ENCODE measurements around the gene TNFRSF14.

Gene TNFRSF14

DNA sequence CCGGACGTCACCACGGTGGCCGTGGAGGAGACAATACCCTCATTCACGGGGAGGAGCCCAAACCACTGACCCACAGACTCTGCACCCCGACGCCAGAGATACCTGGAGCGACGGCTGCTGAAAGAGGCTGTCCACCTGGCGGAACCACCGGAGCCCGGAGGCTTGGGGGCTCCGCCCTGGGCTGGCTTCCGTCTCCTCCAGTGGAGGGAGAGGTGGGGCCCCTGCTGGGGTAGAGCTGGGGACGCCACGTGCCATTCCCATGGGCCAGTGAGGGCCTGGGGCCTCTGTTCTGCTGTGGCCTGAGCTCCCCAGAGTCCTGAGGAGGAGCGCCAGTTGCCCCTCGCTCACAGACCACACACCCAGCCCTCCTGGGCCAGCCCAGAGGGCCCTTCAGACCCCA, 7.0 kb downstream of the TNFRSF14 start:
- Histone ChIP-seq H2AFZ (ENCODE audit: low read depth, low read length, severe bottlenecking) (no peak overlapping the region), H3K9me2 (replicated peaks; ENCODE audit: insufficient read depth, low read length) (no peaks in the 10 kb centered on the region), H3K36me3 (ENCODE audit: low read length) (no peaks in the 10 kb centered on the region), H3K79me2 (ENCODE audit: insufficient read depth, low read length) (no peaks in the 10 kb centered on the region), H3K4me2 (ENCODE audit: low read depth, low read length, poor library complexity, severe bottlenecking) (no peak overlapping the region), H3K27ac (ENCODE audit: low read depth, low read length) (no peak overlapping the region), H3K4me3 (ENCODE audit: insufficient read depth, low read length, poor library complexity, severe bottlenecking) (no peak overlapping the region), H4K20me1 (ENCODE audit: low read depth, low read length) (no peaks in the 10 kb centered on the region), H3K27me3 (ENCODE audit: low read length) (no peaks in the 10 kb centered on the region), H3K9me3 (ENCODE audit: insufficient read depth, low read length) (no peaks in the 10 kb centered on the region), H3F3A (ENCODE audit: insufficient read depth) (no peaks in the 10 kb centered on the region), H3K9ac (ENCODE audit: low read length) (no peak overlapping the region)
- TF ChIP-seq, protein P1, sequence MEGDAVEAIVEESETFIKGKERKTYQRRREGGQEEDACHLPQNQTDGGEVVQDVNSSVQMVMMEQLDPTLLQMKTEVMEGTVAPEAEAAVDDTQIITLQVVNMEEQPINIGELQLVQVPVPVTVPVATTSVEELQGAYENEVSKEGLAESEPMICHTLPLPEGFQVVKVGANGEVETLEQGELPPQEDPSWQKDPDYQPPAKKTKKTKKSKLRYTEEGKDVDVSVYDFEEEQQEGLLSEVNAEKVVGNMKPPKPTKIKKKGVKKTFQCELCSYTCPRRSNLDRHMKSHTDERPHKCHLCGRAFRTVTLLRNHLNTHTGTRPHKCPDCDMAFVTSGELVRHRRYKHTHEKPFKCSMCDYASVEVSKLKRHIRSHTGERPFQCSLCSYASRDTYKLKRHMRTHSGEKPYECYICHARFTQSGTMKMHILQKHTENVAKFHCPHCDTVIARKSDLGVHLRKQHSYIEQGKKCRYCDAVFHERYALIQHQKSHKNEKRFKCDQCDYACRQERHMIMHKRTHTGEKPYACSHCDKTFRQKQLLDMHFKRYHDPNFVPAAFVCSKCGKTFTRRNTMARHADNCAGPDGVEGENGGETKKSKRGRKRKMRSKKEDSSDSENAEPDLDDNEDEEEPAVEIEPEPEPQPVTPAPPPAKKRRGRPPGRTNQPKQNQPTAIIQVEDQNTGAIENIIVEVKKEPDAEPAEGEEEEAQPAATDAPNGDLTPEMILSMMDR (IDR thresholded peaks at IDR 0.05; ENCODE audit: insufficient read depth, low read length, poor library complexity, severe bottlenecking) = no peak
- TF ChIP-seq EZH2phosphoT487 (conservative IDR thresholded peaks at IDR 0.05; ENCODE audit: low read length) = no peak

DNA sequence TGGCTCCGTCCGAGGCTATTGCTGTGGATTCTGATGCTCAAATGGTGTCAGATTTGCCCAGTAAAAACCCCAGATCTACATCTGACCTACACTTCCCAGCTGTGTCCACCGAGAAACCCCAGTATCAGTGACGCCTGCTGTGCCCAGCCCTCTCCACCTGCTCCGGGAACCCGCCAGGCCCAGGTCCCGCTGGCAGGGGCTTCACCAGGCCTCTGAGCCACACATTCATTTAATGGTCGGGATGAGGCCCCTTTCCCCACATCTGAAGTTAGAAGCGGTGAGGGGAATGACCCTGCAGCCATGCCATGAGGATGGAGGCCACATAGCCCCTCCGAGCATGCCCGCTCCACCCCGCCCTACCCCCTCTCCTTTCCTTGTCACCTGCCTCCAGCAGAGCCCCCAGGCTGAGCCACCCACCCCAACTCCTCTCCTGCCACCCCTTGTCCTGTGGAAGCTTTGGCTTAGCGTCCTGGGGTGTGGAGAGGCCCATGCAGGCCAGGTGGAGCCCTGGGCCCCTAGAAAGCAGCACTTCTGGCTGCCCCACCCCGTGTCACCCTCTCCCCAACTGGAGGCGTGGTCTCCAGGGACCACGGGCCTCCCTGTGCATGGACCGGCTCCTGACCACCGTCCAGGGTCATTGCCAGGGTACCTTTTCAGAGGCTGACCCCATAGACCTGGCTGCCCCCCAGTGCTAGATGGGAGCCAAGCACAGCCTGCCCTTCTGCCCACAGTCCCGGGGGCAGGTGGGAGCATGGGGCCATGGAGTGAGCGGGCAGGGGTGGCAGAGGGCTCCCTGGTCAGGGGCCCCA, 8.0 kb downstream of the TNFRSF14 start:
- Histone ChIP-seq H3K4me2 (ENCODE audit: low read depth, low read length, poor library complexity, severe bottlenecking) (no peak overlapping the region), H4K20me1 (ENCODE audit: low read depth, low read length) (no peaks in the 10 kb centered on the region), H3F3A (ENCODE audit: insufficient read depth) (no peaks in the 10 kb centered on the region), H3K4me3 (ENCODE audit: insufficient read depth, low read length, poor library complexity, severe bottlenecking) (no peak overlapping the region), H3K27ac (ENCODE audit: low read depth, low read length) (no peak overlapping the region), H3K9ac (ENCODE audit: low read length) (no peak overlapping the region), H3K9me2 (replicated peaks; ENCODE audit: insufficient read depth, low read length) (no peaks in the 10 kb centered on the region), H3K36me3 (ENCODE audit: low read length) (no peaks in the 10 kb centered on the region), H3K27me3 (ENCODE audit: low read length) (no peaks in the 10 kb centered on the region), H3K79me2 (ENCODE audit: insufficient read depth, low read length) (no peaks in the 10 kb centered on the region), H3K9me3 (ENCODE audit: insufficient read depth, low read length) (no peaks in the 10 kb centered on the region), H2AFZ (ENCODE audit: low read depth, low read length, severe bottlenecking) (no peak overlapping the region)
- TF ChIP-seq, protein P1 (IDR thresholded peaks at IDR 0.05; ENCODE audit: insufficient read depth, low read length, poor library complexity, severe bottlenecking) = no peak
- TF ChIP-seq EZH2phosphoT487 (conservative IDR thresholded peaks at IDR 0.05; ENCODE audit: low read length) = no peak

DNA sequence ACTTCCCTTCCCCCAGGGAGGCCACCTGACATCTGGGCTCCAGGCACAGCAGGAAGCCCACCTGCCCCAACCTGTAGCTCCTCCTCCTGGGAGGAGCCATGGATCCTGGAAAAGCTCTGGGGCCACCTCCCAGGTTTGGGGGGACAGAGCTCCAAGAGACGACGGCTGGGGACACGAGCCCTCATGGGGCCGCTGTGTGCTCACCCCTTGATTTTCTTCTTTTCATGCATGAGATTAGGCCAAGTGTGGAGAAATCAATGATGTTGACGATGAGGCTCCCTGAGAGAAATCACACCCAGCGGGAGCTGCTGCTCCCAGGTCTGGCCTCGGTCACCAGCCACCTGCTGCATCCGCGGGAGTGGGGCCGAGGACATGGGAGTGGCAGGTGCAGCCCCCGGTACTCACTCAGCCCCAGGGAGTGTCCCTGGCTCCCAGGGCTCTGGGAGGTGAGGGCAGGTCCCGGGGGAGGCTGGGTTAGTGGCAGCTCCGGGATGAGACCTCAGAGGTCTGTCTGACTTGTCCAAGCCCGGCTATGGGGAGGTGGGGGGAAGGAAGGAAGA, 8.7 kb downstream of the TNFRSF14 start:
- no peaks in the 10 kb centered on the region for H3K36me3 ChIP-seq (ENCODE audit: low read length)
- no peaks in the 10 kb centered on the region for H3K27me3 ChIP-seq (ENCODE audit: low read length)
- H3K9me2 ChIP-seq (replicated peaks; ENCODE audit: insufficient read depth, low read length) = no peaks in the 10 kb centered on the region
- H3K9me3 ChIP-seq (ENCODE audit: insufficient read depth, low read length) = no peaks in the 10 kb centered on the region
- no peaks in the 10 kb centered on the region for H3K79me2 ChIP-seq (ENCODE audit: insufficient read depth, low read length)
- H2AFZ ChIP-seq (ENCODE audit: low read depth, low read length, severe bottlenecking) = no peak overlapping the region
- no peak overlapping the region for H3K4me2 ChIP-seq (ENCODE audit: low read depth, low read length, poor library complexity, severe bottlenecking)
- no peak overlapping the region for H3K4me3 ChIP-seq (ENCODE audit: insufficient read depth, low read length, poor library complexity, severe bottlenecking)
- H4K20me1 ChIP-seq (ENCODE audit: low read depth, low read length) = no peaks in the 10 kb centered on the region
- no peak overlapping the region for H3K9ac ChIP-seq (ENCODE audit: low read length)
- H3K27ac ChIP-seq (ENCODE audit: low read depth, low read length) = no peak overlapping the region
- no peak for TF ChIP-seq EZH2phosphoT487 (conservative IDR thresholded peaks at IDR 0.05; ENCODE audit: low read length)
- TF ChIP-seq, protein P1 (IDR thresholded peaks at IDR 0.05; ENCODE audit: insufficient read depth, low read length, poor library complexity, severe bottlenecking) = no peak
- no peaks in the 10 kb centered on the region for H3F3A ChIP-seq (ENCODE audit: insufficient read depth)
